HG02938 (cell line): ENCODE data around the gene ACVRL1.
A peak's percentile ranks its signal among the peaks of the same experiment; 100 is the strongest.

Experiments used
- ATAC-seq: cut with Tn5 transposase; IDR thresholded peaks from one replicate; pipeline ENCODE4 v1.9.1; 2021; ENCODE audit warnings: mild to moderate bottlenecking, moderate library complexity; ENCODE audit not compliant: unreplicated experiment

Gene ACVRL1

GRCh38 chr12:51914034-51914923 is 7.0 kb downstream of the ACVRL1 start:
- ATAC-seq: no peak

- ATAC-seq: no peak
Observed at GRCh38 chr12:51915003-51915625, 7.8 kb downstream of the ACVRL1 start.

DNA sequence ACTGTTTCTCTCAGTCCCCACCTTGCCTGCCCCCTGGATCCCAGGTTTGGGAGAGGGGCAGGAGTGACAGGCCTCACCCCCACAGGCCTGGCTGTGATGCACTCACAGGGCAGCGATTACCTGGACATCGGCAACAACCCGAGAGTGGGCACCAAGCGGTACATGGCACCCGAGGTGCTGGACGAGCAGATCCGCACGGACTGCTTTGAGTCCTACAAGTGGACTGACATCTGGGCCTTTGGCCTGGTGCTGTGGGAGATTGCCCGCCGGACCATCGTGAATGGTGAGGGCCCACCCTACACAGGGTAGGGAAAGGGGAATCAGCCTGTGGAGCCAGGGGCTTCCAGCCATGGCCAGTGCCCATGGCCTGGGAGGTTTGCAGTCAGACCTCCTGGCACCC is 8.6 kb downstream of the ACVRL1 start:
- ATAC-seq: no peak

DNA sequence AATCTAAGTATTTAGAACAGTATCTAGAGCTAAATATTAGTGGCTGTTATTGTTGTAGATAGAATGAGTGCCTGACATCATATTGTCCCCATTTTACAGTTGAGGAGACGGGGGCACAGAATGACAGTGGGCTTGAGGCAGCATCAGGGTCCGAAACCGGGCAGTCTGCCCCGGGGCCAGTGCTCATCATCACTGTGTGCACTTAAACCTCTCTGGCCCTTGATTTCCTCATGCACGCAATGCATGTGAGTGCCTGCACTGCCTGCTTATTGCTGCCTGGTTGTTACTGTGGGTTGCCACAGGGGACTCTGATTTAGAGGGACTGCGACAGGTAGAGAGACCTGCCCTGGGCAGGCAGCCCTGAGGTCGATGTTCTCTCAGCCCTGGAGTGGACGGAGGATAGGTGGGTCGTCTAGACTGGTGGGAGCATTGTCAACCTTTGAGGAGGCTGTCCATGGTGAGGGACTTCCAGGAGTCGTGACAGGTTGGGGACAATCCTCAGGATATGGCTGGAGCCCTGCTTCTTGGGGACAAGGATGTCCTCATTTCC is 9.8 kb downstream of the ACVRL1 start:
- ATAC-seq: no peak

GRCh38 chr12:51917746-51918453 is 10.6 kb downstream of the ACVRL1 start:
- no peak for ATAC-seq

DNA sequence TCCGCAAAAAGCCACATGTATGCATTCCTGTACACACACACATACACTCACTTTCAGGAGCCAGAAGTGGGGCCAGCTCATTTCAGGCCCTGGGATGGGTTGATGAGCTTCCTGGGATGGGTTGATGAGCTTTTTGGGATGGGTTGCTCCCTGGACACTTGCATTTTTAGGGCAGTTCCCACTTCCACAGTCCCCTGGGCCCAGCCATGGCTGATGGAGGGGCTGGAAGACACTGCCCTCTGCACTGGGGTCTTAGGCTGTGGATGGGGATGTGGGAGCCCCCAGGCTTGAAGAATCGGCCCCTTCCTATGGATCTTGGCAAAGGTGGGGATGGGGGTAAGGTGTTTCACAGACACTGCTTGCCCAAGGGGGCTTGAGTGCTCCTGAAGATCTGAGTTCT is 12.7 kb downstream of the ACVRL1 start:
- ATAC-seq: no peak

GRCh38 chr12:51921017-51921725 is 13.9 kb downstream of the ACVRL1 start:
- ATAC-seq: no peak

DNA sequence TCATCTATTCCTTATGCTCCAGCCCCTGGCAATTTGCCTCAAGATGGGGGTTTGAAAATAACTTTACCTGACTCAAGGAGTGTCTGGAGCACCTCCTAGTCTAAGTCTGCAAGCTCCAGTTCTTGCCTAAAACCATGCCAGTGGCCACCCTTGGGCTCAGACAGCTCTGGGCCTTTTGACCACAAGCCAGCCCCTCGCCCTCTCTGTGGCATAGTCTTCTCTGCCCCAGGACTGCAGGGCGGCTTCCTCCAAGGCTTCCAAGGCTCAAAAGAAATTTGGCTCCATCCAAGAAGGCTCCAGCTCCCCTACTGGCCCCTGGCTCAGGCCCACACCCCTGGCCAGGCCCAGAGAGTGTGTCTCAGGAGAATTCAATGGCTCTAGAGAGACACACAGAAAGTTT is 14.8 kb downstream of the ACVRL1 start:
- ATAC-seq: no peak

DNA sequence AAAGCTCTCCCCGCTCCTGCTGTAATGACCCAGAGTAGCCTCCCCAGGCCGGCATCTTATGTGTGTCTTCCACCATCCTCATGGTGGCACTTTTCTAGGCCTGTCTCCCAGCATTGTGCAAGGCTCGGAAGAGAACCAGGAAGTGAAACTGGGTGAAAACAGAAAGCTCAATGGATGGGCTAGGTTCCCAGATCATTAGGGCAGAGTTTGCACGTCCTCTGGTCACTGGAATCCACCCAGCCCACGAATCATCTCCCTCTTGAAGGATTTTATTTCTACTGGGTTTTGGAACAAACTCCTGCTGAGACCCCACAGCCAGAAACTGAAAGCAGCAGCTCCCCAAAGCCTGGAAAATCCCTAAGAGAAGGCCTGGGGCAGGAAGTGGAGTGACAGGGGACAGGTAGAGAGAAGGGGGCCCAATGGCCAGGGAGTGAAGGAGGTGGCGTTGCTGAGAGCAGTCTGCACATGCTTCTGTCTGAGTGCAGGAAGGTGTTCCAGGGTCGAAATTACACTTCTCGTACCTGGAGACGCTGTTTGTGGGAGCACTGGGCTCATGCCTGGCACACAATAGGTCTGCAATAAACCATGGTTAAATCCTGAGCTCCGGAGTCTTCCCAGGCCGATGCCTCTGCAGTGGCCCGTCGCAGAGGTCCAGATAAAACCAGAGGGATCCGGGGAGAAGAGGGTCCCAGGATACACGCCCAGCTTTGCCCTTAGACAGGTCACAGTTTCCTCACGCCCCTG is 15.6 kb downstream of the ACVRL1 start:
- no peak for ATAC-seq

DNA sequence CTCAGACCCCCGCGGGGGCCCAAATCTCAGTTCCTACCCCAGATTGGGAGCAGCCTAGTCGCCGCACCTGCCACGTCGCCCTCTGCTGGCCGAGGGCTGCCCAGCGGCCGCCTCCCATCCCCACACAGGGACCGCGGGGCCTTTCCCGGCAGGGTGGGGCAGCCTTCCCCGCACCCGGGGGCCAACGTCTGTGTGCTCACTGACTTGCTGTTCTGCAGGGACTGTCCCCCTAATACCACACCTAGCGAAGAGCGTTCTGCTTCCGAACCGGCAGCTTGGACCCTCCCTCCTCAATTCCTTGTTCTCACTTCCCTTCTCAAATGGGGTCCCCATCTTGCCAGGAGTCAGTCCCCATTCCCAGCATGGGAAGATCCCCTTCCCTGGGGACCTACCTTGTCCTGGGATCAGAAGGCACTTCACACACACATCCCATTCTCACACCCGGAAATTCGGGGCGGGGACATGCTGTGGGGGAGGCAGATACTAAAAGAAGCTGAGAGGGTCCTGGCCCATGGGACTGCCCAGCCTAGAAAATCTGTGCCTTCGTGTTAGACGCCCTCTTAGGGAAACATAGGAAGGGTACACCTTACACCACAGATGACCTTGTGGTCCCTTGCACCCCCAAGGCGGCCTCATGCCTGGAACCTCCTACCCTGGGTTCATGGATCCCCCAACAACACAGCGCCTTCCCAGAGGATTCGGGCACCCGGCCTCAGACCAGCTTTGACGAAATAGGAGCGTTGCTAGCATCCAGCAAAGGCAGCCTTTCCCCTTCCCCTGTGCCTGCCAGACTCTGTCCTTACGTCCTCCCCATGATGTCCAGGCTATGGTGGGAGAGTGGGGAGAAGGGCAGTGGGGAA is 16.4 kb downstream of the ACVRL1 start:
- no peak for ATAC-seq

DNA sequence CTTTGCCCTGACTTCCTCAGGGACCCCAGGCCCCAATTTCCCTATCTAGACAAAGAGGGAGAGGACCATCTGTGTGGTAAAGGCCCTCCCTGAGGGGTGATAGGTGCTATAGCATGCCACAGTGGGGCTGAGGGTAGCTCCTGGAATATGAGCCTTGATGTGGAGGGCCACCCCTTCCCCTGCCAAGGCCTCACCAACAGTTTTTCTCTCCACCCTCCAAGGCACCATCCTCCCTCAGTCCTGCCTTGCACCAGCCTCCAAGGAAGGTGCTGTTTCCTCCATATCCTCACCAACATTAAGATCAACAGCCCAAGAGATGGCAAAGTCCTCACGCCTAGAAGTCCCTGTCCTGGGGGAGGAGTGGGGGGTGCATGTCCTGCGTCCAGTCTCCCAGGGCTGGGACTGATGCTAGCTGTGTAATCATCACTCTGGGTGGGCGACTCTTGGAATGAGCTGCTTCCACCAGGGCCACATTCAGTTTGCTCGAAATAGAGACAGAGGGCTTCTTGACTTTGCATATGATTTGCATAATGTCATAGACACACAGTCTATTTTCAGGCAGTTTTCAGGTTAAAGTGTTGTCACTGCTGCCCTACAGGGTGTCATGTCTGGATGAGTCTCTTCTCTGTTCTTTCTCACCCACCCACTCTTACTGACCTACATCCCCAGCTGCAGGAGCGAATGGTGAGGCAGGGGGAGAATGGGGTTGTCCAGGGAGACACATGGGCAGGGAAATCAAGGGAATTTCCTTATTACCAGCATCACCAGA is 17.4 kb downstream of the ACVRL1 start:
- peak; percentile 59 for ATAC-seq

- no peak for ATAC-seq
Observed at GRCh38 chr12:51925346-51926063, 18.2 kb downstream of the ACVRL1 start.

DNA sequence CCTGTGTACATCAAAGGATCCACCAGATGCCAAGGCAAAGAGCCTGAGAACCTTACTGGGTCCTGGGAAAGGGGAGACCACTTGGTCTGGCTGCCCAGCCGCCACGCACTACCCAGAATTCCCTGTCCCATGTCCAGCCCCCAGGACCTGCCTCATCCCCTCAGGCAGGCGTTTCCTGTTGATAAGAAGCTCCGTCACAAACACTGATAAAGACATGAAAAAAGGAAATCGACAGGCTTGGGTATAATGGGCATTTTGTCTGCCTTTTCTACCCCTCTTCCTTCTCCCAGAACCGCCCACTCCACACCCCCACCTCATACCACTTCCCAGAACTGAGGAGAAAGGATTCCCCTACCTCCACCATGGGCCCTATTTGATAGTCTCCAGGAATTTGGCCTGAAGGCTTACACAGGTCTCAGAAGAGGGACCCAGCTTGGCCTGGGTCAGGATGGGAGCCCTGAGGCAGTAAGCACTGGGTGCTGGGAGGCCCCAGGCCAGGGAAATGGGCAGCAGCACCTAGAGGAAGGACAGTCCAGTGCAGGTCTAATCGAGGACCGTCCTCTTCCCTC is 18.8 kb downstream of the ACVRL1 start:
- no peak for ATAC-seq

DNA sequence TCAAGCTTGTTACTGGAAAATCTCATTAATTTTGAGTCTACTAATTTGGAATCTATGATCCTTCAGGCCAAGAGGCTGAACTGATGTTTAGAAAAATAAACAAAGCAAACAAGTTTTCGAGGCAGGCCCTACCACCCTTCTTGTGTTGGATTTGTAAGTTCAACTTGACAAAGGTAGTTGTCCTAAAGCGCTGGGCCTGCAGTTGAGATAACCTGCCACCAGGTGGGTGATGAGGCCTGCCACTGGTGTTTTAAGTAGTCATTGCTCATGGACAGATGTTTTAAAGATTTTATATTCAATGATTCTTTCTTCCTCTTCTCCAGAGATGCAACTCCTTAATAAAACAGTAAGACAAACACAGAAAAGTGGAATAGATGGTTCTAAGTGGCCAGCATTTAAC is 19.4 kb downstream of the ACVRL1 start:
- ATAC-seq: no peak

GRCh38 chr12:51932218-51933076 is 25.1 kb downstream of the ACVRL1 start:
- ATAC-seq: no peak

- ATAC-seq: no peak
Observed at GRCh38 chr12:51934080-51934479, 26.8 kb downstream of the ACVRL1 start.

DNA sequence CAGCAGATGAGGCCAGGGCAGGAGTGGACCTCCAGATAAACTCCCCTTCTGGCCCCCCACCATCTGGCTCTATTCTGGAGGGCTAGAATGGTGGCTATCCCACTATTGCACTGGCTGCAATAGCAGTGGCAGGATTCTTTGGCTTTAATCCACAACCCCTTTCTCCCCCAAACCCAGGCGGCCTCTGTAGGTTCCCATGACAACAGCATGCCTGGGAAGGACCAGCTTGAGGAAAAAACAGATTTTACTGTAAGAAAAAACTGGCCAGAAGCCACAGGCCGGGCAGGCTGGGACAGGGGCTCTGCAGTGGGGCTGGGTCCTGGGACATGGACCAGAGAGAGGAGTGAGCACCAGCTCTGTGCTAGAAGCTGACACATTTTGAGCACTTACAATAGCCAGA is 30.6 kb downstream of the ACVRL1 start:
- ATAC-seq: no peak
